Left renal cortex interstitium (tissue), 4 donors: Measurements from ENCODE around the gene USP38. TPM values are rescaled to one million over a fixed set of nuclear protein-coding genes. Genes with fewer than 3 reads are reported as not detected.
"Not testable (repeated sequence)": the region's sequence is repeated elsewhere in the genome, so short reads cannot be mapped to it uniquely, and the experiment has no call there.

ENCODE experiments used
- DNase-seq, 4 donors: peaks; one replicate each; pipeline ENCODE4 v3.0.0-alpha.2; 2013; ENCODE audit warnings: low read depth in 4 of 4, low spot score in 2 of 4, missing footprints in 1 of 4
- polyA plus RNA-seq, 4 donors: library from polyadenylated mRNA; unstranded; fragments of 120-200 nt; gene quantifications; one replicate each; pipeline ENCODE4 v1.2.1, GENCODE V29; 2013; ENCODE audit not compliant: insufficient read length in 4 of 4

USP38 gene
- polyA plus RNA-seq, 4 donors: 23.5 to 27.3 (median 24.3) TPM

GRCh38 chr4:143254491-143255226 is 69.9 kb downstream of the USP38 start:
- no peak for DNase-seq

GRCh38 chr4:143256456-143256855 is 71.7 kb downstream of the USP38 start:
- DNase-seq: no peak

GRCh38 chr4:143257356-143257755 is 72.6 kb downstream of the USP38 start:
- DNase-seq: no peak

- no peak for DNase-seq
Observed at GRCh38 chr4:143260750-143261149, 76.0 kb downstream of the USP38 start.

GRCh38 chr4:143262838-143263237 is 78.1 kb downstream of the USP38 start:
- DNase-seq: no peak

- DNase-seq: not testable (repeated sequence)
Observed at GRCh38 chr4:143267690-143268089, 83.0 kb downstream of the USP38 start.

GRCh38 chr4:143270256-143270838 is 85.6 kb downstream of the USP38 start:
- DNase-seq: no peak

Other genes with a start within 250 kb of the USP38 start
- 10 to 100 TPM; 37.3 to 53.0 (median 47.9) TPM for gene GAB1, start 152.0 kb downstream of the USP38 start, polyA plus RNA-seq